SU-DHL-6 (cell line): ENCODE measurements around the gene FOXN3.

Source experiments
- CTCF ChIP-seq: fragments of 200-600 bp; sonication (generic); IDR thresholded peaks from one replicate; pipeline ENCODE4 v1.5.1; 2017; ENCODE audit warnings: antibody characterized with exemption, mild to moderate bottlenecking, low read length, moderate library complexity; ENCODE audit not compliant: insufficient read depth, poor library complexity, severe bottlenecking
- EZH2phosphoT487 ChIP-seq: fragments of 200-600 bp; sonication (generic), shearing (Covaris generic); conservative IDR thresholded peaks from 2 replicates; pipeline ENCODE4 v1.6.1; 2018; ENCODE audit warnings: mild to moderate bottlenecking, antibody characterized with exemption, low read length, moderate library complexity, mixed read lengths

DNA sequence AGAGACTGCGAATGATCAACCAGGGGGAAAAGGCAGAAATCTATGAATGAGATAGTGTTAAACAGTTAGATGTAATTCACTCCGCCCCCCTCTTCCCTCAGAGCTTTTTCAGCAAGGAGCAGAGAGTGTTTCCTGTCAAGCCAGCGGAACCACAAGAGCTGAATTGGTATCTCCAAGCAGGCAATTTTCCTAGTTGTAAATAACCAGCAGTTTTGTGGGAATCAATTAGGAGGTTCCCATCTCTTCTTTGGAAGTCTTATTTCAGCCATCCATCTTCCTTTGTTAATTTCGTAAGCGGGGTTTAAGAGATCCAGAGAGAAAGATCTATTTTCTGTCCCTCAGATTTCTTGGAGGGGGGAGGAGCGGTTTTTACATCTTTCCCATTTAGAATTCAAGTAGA lies 178.0 kb downstream of the FOXN3 start:
- TF ChIP-seq CTCF (no peak), EZH2phosphoT487 (no peak)
